HG03442 (cell line): ENCODE results near the gene PILRA.

Experiments used
- ATAC-seq: cut with Tn5 transposase; IDR thresholded peaks from one replicate; pipeline ENCODE4 v1.9.1; 2021; ENCODE audit warnings: mild to moderate bottlenecking, moderate library complexity; ENCODE audit not compliant: unreplicated experiment

The PILRA gene

DNA sequence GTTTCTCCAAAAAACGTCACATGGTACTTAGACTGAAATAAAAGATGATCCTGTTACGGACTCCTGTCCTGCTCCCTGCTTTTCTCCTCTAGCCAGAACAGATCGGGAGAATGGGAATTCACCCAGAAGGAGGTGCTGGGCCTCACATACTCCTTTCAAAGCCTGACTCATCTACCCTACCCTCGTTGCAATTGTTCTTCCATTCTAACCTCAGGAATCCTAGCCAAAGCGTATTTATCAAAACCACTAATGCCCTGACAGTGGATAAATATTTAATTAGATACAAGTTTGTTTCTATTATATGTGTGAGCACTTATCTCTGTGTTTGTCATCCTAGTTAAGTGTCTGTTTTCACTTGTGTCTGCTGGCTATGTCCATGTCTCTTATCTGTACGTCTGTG is 33.5 kb downstream of the PILRA start:
- ATAC-seq = no peak

DNA sequence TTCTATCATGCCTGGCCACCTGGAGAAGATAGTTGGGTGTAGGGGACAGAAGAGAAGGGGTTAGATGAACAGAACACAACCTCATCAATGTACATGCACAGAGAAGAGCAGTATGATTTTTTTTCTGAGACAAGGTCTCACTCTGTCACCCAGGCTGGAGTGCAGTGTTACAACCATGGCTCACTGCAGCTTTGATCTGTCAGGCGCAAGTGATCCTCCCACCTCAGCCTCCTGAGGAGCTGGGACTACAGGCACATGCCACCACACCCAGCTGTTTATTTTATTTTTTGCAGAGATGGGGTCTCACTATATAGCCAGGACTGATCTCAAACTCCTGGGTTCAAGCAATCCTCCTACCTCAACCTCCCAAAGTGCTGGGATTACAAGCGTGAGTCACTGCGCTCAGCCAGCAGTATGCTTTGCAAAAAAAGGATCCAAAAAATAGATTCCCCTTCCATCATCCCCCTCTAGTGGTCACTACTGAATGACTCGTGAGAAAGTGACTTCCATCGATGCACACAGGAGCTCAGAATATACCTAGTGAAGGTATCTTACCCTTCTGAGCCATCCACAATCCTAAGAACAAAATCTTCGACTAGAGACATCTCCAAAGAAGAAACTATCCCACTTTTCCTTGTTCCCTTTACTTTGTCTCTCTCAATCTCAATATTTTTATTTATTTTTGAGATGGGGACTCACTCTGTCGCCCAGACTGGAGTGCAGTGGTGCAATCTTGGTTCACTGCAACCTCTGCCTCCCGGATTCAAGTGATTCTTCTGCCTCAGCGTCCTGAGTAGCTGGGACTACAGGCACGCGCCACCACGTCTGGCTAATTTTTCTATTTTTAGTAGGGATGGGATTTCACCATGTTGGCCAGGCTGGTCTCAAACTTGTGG is 34.2 kb downstream of the PILRA start:
- ATAC-seq = peak; percentile 42

DNA sequence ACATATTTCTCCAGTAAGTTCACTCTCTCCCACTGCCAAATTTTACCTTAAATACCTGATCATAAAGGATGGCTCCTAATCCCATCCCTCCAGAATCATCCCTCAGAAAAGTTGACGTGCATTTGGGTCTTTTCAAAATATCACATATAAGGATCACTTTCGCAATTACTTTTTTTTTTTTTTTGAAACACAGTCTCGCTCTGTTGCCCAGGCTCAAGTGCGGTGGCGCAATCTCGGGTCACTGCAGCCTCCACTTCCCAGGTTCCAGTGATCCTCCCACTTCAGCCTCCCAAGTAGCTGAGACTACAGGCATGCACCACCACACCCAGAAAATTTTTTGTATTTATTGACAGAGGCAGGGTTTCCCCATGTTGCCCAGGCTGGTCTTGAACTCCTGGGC is 37.8 kb downstream of the PILRA start:
- ATAC-seq = no peak

DNA sequence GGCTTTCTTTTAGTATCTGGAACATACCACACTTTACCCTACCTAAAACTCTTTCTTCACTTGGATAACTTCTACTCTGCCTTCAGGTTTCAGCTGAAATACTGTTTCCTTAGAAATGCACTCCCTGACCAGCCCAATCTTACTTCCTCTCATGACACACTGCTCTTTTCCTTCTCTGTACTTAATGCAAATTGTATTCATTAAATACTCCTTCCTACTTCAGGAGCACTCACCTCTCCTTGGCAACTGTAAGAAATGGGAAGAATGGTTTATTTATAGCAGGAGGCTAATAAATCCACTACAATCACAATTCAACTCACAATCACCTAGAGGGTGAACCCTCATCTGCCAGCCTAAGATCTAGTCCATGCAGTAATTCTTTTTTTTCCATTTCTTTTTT is 40.1 kb downstream of the PILRA start:
- ATAC-seq = no peak

DNA sequence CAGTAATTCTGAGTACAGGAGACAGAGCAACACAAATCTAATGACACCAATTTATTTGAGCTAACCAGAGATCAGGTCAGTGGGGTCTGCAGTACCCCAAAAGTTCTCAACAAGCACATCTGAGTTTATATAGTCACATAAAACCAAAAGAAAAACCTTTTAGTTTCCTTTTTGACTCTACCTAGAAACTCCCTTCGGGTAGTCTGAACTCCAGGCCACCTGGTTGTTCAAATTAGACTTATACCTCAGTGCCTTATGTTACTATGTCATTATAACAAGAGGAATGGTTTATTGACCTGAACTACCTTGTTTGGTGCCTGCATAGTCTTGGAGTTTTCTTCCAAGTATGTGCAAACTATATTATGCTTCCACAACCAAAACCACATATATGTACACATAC is 40.6 kb downstream of the PILRA start:
- no peak for ATAC-seq

DNA sequence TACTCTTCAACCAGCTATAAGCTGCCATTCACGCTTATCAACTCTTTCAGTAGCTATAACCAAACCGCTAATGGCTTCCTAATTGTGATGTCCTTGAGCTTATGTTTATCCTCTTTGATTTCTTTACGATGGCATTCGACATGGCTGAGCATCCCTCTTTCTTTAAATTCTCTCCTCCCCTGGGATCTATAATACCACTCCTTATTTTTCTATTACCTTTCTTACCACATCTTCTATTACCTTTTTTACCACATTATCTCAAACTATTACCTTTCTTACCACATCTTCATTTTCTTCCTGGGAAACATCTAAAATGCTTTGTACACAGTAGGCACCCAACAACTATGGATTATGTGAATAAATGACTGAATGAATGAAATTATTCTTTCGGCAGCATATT is 42.2 kb downstream of the PILRA start:
- ATAC-seq = no peak

DNA sequence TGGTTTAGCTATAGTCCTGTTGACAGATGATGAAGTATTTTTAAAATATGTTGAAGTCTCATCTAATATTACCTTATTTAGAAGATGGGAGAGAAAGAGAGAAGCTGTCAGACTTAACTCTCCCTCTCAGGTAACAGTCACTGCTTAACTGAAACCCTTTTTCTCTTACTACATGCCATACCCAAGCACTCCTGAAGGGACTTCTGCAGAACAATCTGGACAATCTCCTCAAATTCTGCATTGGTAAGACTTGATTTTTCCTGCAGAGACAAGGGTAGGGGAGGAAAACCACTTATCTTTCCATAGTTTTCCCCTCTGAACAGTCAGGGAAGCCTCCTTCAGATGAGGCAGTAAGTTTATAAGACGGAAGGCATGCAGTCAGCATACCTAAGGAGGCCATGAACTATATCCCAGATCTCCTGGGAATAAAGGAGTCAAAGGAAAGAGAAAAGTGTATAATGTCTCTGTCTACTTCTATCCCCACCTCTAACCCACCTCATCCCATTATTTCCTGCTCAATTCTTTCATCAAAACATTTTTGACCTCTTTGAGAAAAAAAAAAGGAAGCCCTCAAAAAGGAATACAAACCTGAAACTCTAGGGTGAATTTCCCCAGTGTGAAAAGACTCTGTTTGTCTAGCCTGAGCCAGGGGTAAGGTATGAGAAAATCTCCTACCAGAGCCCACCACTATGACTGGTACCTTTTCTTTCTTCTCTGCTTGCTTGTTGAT is 45.8 kb downstream of the PILRA start:
- ATAC-seq = no peak

DNA sequence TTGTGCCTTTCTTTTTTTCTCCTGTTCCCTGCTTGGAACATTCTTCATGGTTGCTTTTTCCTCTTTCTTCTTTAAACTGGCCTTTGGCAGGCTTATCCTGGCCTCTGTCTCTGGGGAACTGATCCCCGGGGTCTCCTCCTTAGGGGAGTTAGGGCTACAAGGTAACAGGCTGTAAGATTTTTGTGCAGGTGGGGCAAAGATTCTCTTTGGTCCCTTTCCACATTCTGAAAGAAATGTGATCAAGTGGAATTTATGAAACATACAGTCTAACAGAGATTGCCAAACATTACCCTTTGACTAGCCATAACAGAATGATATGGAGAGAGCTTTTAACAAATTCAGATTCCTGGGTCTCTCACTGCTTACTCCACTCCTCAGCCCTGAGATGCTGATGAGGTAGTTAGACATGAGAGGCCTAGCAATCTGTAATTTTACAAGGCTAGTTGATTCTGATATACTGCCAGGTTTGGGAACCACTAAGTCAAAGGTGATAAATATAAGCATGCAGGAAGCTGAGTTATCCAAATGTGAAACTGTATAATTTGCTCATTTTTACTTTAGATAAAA is 46.5 kb downstream of the PILRA start:
- no peak for ATAC-seq

DNA sequence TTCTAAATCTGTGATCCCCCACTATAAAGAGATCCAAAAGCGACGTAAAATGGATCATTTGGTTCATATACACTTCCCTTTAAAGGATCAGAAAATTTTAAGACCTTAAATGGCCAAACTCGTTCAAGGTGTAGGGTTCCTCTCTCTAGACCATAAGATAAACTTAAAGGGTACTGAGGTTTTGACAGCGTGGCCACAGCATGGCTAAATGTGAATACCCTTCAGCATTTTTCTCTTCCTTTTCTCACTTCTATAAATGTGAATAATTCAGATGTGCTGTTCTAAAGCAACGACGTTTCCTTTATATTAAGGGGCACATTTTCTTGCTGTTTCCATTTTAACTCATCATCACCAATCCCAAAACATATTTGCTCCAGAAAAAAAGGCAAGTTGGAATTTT is 50.0 kb downstream of the PILRA start:
- no peak for ATAC-seq

DNA sequence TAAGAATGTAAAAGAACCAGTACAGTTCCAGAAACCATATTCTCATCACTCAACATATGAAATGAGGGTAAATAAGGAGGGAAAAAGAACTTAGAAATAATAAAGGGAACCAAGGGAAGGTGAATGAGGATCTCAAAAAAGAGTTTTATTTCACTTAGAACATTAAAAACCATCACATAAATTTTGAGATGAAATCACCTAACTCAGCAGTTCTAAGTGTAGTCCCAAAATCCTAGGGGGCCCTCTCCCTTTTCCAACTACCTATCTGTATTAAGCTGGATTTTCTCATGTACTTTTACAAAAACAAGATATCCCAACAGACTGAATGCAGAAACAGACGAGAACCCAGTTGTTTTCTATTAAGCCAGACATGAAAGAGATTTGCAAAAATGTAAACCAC is 52.1 kb downstream of the PILRA start:
- ATAC-seq = no peak

DNA sequence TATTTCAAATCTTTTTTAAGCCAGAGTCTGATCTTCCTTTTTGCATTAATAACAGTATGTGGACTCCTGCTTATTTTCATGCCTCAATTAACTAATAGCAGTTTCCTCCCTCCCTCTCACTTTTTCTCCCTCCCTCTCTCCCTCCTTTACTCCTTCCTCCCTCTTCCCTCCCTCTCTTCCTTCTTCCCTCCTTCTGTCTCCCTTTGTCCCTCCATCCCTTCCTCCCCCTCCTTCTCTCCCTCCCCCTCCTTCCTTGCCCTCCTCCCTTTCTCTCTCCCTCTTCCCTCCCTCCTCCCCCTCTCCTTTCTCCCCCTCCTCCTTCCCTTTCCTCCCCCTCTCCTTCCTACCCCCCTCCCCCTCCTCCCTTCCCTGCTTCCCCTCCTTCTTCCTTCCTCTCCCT is 53.2 kb downstream of the PILRA start:
- ATAC-seq = no peak

DNA sequence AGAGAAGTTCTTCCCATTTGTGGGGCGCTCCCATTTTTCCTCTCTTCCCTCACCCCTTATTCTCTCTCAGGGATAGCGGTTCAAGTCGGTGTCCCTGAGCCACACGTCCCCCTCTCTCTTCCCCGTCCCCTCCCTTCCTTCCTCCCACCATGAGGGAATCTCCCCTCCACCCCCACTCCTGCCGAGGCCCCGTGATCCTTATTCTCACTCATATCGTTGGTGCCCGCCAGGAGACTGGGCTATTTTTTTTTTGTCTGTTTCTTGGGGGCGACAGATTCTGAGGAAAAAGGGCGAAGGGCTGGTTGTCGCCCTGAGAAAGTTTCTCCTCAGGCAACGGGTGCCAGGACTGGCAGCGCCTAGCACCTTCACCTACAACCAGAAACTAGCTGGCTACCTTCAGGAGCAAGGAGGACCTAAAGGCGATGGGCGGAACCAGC is 54.5 kb downstream of the PILRA start:
- ATAC-seq = no peak

DNA sequence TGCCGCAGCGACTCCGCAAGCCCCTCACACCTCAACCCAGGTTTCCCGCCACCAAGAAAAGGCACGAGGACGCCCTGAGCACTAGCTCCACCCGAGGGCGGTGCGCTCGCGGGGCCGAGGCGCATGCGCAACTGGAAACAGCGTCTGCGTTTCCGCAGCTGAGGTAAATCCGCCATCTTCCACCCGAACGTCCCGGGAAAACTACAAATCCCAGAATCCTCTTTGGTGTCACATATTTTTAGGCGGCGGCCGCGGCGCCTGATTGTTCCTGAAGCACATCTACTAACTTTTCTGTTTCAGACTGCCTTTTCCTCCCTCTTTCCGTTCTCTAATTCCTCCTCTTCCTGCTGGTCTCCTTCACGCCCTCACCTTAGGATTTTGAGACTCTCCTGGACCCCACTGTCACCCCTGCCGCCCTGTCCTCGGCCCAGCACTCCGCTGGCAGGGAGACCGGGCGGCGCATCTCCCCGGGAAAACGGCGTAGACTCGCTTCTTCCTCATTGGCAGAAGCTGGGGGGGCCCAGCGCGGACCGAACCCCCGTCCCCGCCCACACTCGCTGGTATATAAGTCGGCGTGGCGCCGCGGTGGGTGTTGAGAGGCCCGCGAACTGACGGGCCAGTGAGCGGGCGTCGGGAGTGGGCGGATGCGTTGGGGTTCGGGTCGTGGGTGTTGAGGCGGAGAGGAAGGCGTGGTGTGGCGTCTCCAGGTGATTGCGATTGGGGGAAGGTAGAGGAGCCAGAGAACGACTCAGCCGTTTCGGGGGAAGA is 55.1 kb downstream of the PILRA start, which contains the start of gene ZCWPW1:
Gene ZCWPW1, minus strand, starts transcription at position 505 of the 768 bp plus-strand sequence. CDS start 8,054 bp downstream, outside the sequence.
- ATAC-seq = peak; percentile 29

DNA sequence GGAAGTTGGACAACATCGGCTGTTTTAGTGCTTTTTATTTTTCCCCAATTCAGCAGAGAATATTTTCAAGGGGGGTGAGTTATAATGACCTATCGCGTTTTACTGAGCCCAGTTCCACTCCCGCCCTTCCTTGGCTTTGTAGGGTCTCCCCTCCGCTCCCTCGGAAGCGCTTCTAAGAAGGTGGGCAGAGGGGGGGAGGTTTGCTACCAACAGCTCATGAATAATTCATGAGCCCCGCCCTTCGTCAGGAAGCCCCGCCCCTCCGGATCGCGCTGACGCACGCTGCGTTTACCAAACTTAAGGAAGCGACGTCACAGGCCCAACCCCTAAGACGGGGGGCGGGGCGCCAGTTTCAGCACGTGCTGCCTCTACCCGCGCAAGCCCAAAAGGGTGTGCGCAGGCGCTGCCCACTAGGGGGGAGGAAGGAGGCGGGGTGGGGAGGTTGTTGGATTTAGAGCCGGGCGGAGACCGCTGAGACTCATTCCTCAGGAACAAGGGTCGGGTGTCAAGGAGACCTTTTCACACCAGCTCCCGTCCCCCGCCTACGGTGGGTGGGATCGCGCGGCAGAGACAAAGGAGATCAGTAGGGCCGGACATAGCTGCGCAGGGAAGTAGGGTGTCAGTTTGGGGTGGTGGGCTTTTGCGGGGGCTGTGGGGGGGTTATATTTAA is 55.8 kb downstream of the PILRA start:
- ATAC-seq = peak; percentile 42

DNA sequence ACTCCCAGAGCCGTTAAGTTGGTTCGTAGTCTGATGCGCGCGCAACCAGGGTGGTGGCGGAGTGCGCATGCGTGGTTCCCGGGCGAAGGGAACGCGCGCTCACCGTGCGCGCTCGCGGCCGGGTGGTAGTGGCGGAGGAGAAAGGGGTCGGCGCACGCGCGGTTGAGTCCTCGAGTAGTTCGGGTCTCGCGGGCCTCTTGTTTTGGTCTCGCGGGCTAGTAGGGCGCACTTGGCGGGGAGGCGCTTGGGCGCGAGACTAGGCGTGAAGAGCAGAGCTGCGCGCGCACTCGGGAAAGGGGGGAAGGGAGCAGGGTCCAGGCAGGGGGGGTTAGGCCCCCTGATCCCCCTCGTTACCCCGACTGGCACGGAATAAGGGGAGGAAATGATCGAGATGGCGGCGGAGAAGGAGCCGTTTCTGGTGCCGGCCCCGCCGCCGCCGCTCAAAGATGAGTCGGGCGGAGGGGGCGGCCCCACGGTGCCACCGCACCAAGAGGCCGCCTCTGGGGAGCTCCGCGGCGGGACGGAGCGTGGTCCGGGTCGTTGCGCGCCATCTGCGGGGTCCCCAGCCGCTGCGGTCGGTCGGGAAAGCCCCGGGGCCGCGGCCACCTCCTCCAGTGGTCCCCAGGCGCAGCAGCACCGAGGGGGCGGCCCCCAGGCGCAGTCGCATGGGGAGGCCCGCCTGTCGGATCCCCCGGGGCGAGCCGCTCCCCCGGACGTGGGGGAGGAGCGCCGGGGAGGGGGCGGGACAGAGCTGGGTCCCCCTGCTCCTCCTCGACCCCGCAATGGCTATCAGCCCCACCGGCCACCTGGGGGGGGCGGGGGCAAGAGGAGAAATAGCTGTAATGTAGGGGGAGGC is 56.6 kb downstream of the PILRA start, which contains the start of gene MEPCE:
Gene MEPCE, plus strand, starts transcription at position 195 of the 856 bp plus-strand sequence. Its CDS starts 188 bp downstream, at position 383.
- ATAC-seq = peak; percentile 40

DNA sequence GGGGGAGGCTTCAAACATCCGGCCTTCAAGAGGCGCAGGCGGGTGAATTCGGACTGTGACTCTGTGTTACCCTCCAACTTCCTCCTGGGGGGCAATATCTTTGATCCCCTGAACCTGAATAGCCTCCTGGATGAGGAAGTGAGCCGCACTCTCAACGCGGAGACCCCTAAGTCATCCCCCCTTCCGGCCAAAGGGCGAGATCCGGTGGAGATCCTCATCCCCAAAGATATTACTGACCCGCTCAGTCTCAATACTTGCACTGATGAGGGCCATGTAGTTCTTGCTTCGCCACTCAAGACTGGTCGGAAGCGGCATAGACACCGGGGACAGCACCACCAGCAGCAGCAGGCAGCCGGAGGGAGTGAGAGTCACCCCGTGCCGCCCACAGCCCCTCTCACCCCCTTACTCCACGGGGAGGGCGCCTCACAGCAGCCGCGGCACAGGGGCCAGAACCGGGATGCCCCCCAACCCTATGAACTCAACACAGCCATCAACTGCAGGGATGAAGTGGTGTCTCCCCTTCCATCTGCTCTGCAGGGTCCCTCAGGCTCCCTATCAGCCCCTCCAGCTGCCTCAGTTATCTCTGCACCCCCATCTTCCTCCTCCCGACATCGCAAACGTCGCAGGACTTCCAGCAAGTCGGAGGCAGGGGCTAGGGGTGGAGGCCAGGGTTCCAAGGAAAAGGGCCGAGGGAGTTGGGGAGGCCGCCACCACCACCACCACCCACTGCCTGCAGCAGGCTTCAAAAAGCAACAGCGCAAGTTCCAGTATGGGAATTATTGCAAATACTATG is 57.4 kb downstream of the PILRA start:
- ATAC-seq = no peak

DNA sequence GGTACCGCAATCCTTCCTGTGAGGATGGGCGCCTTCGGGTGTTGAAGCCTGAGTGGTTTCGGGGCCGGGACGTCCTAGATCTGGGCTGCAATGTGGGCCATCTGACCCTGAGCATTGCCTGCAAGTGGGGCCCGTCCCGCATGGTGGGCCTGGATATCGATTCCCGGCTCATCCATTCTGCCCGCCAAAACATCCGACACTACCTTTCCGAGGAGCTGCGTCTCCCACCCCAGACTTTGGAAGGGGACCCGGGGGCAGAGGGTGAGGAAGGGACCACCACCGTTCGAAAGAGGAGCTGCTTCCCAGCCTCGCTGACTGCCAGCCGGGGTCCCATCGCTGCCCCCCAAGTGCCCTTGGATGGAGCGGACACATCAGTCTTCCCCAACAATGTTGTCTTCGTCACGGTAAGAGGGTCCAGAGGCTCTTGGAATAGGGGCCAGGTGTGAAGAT is 58.0 kb downstream of the PILRA start:
- ATAC-seq = no peak

DNA sequence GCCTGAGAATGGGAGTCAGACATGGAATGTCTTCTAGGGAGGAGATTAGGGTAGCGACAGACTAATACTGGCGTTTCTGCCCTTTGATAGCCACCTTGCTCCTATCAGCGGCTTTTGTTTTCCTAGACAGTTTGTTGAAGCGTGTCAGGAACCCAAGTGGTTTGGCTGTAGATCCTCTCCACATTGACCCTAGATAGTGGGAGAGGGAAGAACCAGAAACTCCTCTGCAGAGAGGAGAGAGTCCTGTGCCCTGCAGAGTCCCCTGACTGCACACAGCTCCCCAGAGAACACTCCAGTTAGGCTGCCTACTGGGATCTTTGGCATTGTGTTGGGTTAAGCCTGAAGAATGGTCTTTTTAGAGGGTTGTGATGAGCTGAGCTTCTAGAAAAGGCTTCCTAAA is 58.8 kb downstream of the PILRA start:
- no peak for ATAC-seq
